K562 (cell line): ENCODE results near the gene LIMS1. TPM values are rescaled to one million over a fixed set of nuclear protein-coding genes. Genes with fewer than 3 reads are reported as not detected.
"Not testable (repeated sequence)": the region's sequence is repeated elsewhere in the genome, so short reads cannot be mapped to it uniquely, and the experiment has no call there.

ENCODE experiments used
- ATAC-seq: fragments of 200-7000 bp; cut with Tn5 transposase; 3 replicates; pipeline ENCODE4 v1.9.1; 2020; ENCODE audit warnings: moderate library complexity
- BruUV-seq: library from RNA; stranded (reverse); fragments of 400-500 nt; replicated peaks from 2 replicates; lab custom pipeline; 2021; lab: Mats Ljungman, UMichigan
- CTCF ChIA-PET: fragments of 300-600 bp; formaldehyde crosslinking; extraction: SDS; loops from one replicate; lab custom pipeline; 2021; ENCODE audit warnings: low intra/inter-chr PET ratio; lab: Yijun Ruan, JAX
- POLR2A ChIA-PET: fragments of 300-600, 350-650 bp; sonication (Branson Sonifier 250); formaldehyde crosslinking; extraction: SDS; loops from one replicate; lab custom pipeline; 2021; ENCODE audit warnings: antibody characterized with exemption, inconsistent platforms; lab: Yijun Ruan, JAX
- DNase-seq, 4 experiments: peaks; one replicate each; pipeline versions ENCODE4 v3.0.0 to v3.0.0-alpha.2; 2011 to 2018; ENCODE audit warnings: low spot score in 3 of 4, mixed read lengths in 3 of 4; ENCODE audit errors: extremely low read depth in 1 of 4
- FAIRE-seq: peaks from 2 replicates; lab custom pipeline; 2011; peaks lifted over from hg19 to GRCh38; lab: Jason Lieb, UNC
- H2AFZ ChIP-seq: 2 replicates; pipeline ENCODE4 v1.6.0; 2011; ENCODE audit warnings: low read depth, low read length, control low read depth, inconsistent platforms
- H3K27ac ChIP-seq: fragments of 200-600 bp; 3 replicates; pipeline ENCODE4 v1.8.0; 2011; ENCODE audit warnings: low read depth, mild to moderate bottlenecking, control low read depth, inconsistent platforms, low read length, moderate library complexity, mixed read lengths; ENCODE audit errors: extremely low read depth
- H3K27me3 ChIP-seq, 2 experiments: fragments of 300-600 bp in 1 of 2; 2 replicates in 1 of 2; 3 replicates in 1 of 2; pipeline versions ENCODE4 v1.6.0 to v1.8.0; 2011; ENCODE audit warnings: inconsistent platforms in 2 of 2, low read length in 2 of 2, mild to moderate bottlenecking in 1 of 2, mixed read lengths in 1 of 2, moderate library complexity in 1 of 2; ENCODE audit not compliant: control insufficient read depth in 2 of 2, insufficient read depth in 2 of 2
- H3K36me3 ChIP-seq: fragments of 300-600 bp; 3 replicates; pipeline ENCODE4 v1.8.0; 2011; ENCODE audit warnings: mild to moderate bottlenecking, low read length, inconsistent platforms; ENCODE audit not compliant: control insufficient read depth, insufficient read depth
- H3K4me1 ChIP-seq, 2 experiments: fragments of 200-600 bp in 1 of 2; replicated peaks in 1 of 2; 2 replicates in 1 of 2; 3 replicates in 1 of 2; pipeline versions ENCODE4 v1.5.1 to v1.8.0; 2011; ENCODE audit warnings: inconsistent platforms in 2 of 2, low read length in 2 of 2, mild to moderate bottlenecking in 1 of 2, mixed read lengths in 1 of 2, moderate library complexity in 1 of 2; ENCODE audit not compliant: control insufficient read depth in 2 of 2, insufficient read depth in 2 of 2
- H3K4me2 ChIP-seq: 2 replicates; pipeline ENCODE4 v1.6.1; 2011; ENCODE audit warnings: low read length, control low read depth, inconsistent platforms, mixed read lengths; ENCODE audit not compliant: insufficient read depth
- H3K4me3 ChIP-seq: fragments of 200-600 bp; sonication (generic), shearing (Covaris generic); 2 replicates; pipeline ENCODE4 v1.5.1; 2016; ENCODE audit warnings: control low read depth, inconsistent platforms
- H3K79me2 ChIP-seq: fragments of 200-600 bp; 3 replicates; pipeline ENCODE4 v1.8.0; 2011; ENCODE audit warnings: low read length, inconsistent platforms; ENCODE audit not compliant: control insufficient read depth, insufficient read depth
- H3K9ac ChIP-seq, 2 experiments: 2 replicates each; pipeline versions ENCODE4 v1.6.0 to v1.6.1; 2011; ENCODE audit warnings: low read depth in 2 of 2, low read length in 2 of 2, control low read depth in 1 of 2, inconsistent platforms in 1 of 2, mild to moderate bottlenecking in 1 of 2, mixed read lengths in 1 of 2; ENCODE audit not compliant: insufficient read depth in 1 of 2
- H3K9me1 ChIP-seq: one replicate; pipeline ENCODE4 v1.6.0; 2011; ENCODE audit warnings: inconsistent platforms, mild to moderate bottlenecking, low read length, moderate library complexity; ENCODE audit not compliant: control insufficient read depth, insufficient read depth
- H3K9me3 ChIP-seq: replicated peaks from 2 replicates; pipeline ENCODE4 v1.5.1; 2011; ENCODE audit warnings: low read depth, low read length, inconsistent platforms; ENCODE audit not compliant: control insufficient read depth, insufficient read depth
- H4K20me1 ChIP-seq: replicated peaks from 2 replicates; pipeline ENCODE4 v1.6.1; 2011; ENCODE audit warnings: low read length, inconsistent platforms, mixed read lengths; ENCODE audit not compliant: control insufficient read depth, insufficient read depth
- POLR2AphosphoS5 ChIP-seq: IDR thresholded peaks from 2 replicates; pipeline ENCODE4 v1.6.1; 2011; ENCODE audit warnings: mild to moderate bottlenecking, low read depth, low read length, moderate library complexity; ENCODE audit not compliant: control insufficient read depth, insufficient read depth
- RBM22 ChIP-seq: fragments of 200-400 bp; formaldehyde crosslinking; IDR thresholded peaks from 2 replicates; pipeline ENCODE4 v1.6.1; 2018; ENCODE audit warnings: low read length, low read depth; ENCODE audit not compliant: poor library complexity, severe bottlenecking
- SIX5 ChIP-seq, 2 experiments: IDR thresholded peaks; 2 replicates each; pipeline ENCODE4 v1.6.1; 2011; ENCODE audit warnings: low read length in 2 of 2, borderline replicate concordance in 1 of 2, low read depth in 1 of 2, mild to moderate bottlenecking in 1 of 2, moderate library complexity in 1 of 2; ENCODE audit not compliant: insufficient read depth in 1 of 2
- STAT6 ChIP-seq: sonication (generic); formaldehyde crosslinking; IDR thresholded peaks from 2 replicates; pipeline ENCODE4 v1.8.1; 2023; ENCODE audit warnings: mild to moderate bottlenecking, missing genetic modification reagents
- TAF1 ChIP-seq: IDR thresholded peaks from 2 replicates; pipeline ENCODE4 v1.6.1; 2011; ENCODE audit warnings: mild to moderate bottlenecking, low read length, moderate library complexity; ENCODE audit not compliant: insufficient read depth, control insufficient read depth, severe bottlenecking; ENCODE audit errors: extremely low read depth
- ZNF277 ChIP-seq: fragments of 250-450 bp; sonication (Bioruptor Pico); IDR thresholded peaks from 2 replicates; pipeline ENCODE4 v1.8.0; 2022; ENCODE audit warnings: inconsistent platforms, mild to moderate bottlenecking, moderate library complexity, borderline replicate concordance
- WGBS: fragments of 100-300 bp; shearing (Covaris generic); methylation state at CpG from one replicate; pipeline ENCODE4 v1.1.6; 2016; ENCODE audit warnings: low coverage, mixed read lengths; ENCODE audit not compliant: insufficient coverage; ENCODE audit errors: missing lambda C conversion rate; 5-methylcytosine and 5-hydroxymethylcytosine counted together
- in situ Hi-C: fragments of 300-500 bp; cut with MboI; formaldehyde crosslinking; loops from 4 replicates; pipeline ENCODE4 v1.15.0; 2018; ENCODE audit warnings: inconsistent platforms, mixed read lengths
- intact Hi-C: fragments of 100-400 bp; cut with micrococcal nuclease; formaldehyde crosslinking; loops from 2 replicates; pipeline ENCODE4 v1.14.2; 2022
- polyA plus RNA-seq, 8 experiments: library from polyadenylated mRNA; depleted of rRNA in 4 of 8; stranded (reverse) in 5 of 8; unstranded in 3 of 8; fragments of >200 nt; fragmentation: Nextera tagmentation in 2 of 8; fragmentation: Illumina TruSeq in 1 of 8; extraction: Ambion mirVana in 2 of 8; extraction: Trizol in 1 of 8; gene quantifications; 2 replicates each; pipeline versions ENCODE4 v1.2.1 to v1.2.3, GENCODE V29; 2011 to 2014; ENCODE audit warnings: inconsistent platforms in 1 of 8, missing spikeins in 1 of 8
- total RNA-seq, 7 experiments: library from RNA; depleted of rRNA in 6 of 7; stranded (reverse); fragments of >200 nt in 6 of 7; fragmentation: Illumina TruSeq in 2 of 7; extraction: Trizol in 2 of 7; gene quantifications; 2 replicates each; pipeline versions ENCODE4 v1.2.1 to v1.2.3, GENCODE V29; 2011 to 2021; ENCODE audit warnings: low replicate concordance in 1 of 7

LIMS1 gene
- total and polyA plus RNA-seq, 9 of the 15 experiments (the other 6 are each of a cell fraction or from before 2014, with no cell fraction given) = 52.8 to 134 (median 81.0) TPM

- Histone ChIP-seq H2AFZ (peak overlapping the region; percentile 72), H3K4me2 (peak overlapping the region; percentile 14; the same call in 1 of the 2 replicates), H3K9ac (peak overlapping the region in 1 of 2 experiments; percentile 71; a peak in 1 of 4 replicates), H3K79me2 (peaks cover 26% of the 10 kb centered on the region), H3K4me1 (peaks cover 7 to 12% of the 10 kb centered on the region in 2 experiments; a peak in 3 of 5 replicates), H3K27ac (0 out of 3 replicates have a peak overlapping the region, but pooled peaks have one; percentile 11)
- H4K20me1 ChIP-seq, H3K9me3 ChIP-seq, H3K36me3 ChIP-seq, H3K27me3 ChIP-seq, BruUV-seq, H3K4me3 ChIP-seq, in situ Hi-C loops, ATAC-seq, FAIRE-seq, H3K9me1 ChIP-seq, intact Hi-C loops, POLR2A ChIA-PET, CTCF ChIA-PET: not testable (repeated sequence)
- 26% methylated on average over 5 of the region's 6 CpGs for WGBS
- peak in 1 of 4 experiments; percentile 32 for DNase-seq
Observed at GRCh38 chr2:108716971-108717370, 182.7 kb downstream of the LIMS1 start.

GRCh38 chr2:108719149-108720044 lies 185.1 kb downstream of the LIMS1 start, which contains the start of gene RANBP2:
TSS of gene RANBP2 (plus strand) at chr2:108719482. CDS start at chr2:108719607, 125 bp downstream.
- no TSS peak for BruUV-seq
- ATAC-seq (peak; percentile 92), FAIRE-seq (peak; percentile 77), DNase-seq (peak; percentile 79 to 98 (median 82))
- under 1% methylated on average over 88 of the region's 97 CpGs for WGBS
- ChIA-PET POLR2A (interaction anchor here (0.7 to 1.0 kb wide), 3 partner anchors 17 to 423 kb away, joined by 3 to 7 read pairs (median 3); no protein-coding TSS in a partner anchor), CTCF (interaction anchor here (0.7 kb wide), 1 partner anchor 94 kb away, joined by 3 read pairs; no protein-coding TSS in a partner anchor)
- Histone ChIP-seq H3K27me3 (no peaks in the 10 kb centered on the region), H4K20me1 (no peaks in the 10 kb centered on the region), H3K27ac (peak within 1 kb of the TSS; percentile 95), H3K9me3 (peaks cover 3% of the 10 kb centered on the region; the same call in 1 of the 2 replicates), H3K4me2 (peak within 1 kb of the TSS; percentile 74), H2AFZ (peak within 1 kb of the TSS; percentile 98), H3K9me1 (no peaks in the 10 kb centered on the region), H3K4me3 (peak within 1 kb of the TSS; percentile 82), H3K4me1 (peaks cover 7 to 12% of the 10 kb centered on the region in 2 experiments; a peak in 3 of 5 replicates), H3K79me2 (peaks cover 44% of the 10 kb centered on the region), H3K9ac (peak within 1 kb of the TSS; percentile 80 to 89), H3K36me3 (no peaks in the 10 kb centered on the region)
- intact Hi-C loops = loop anchor here (10.0 kb wide), 1 partner anchor 115 kb away; no protein-coding TSS in a partner anchor
- in situ Hi-C loops = no loop called here
- TF ChIP-seq SIX5 (IDR thresholded peaks at IDR 0.05; ENCODE audit: borderline replicate concordance in 1 of 2, insufficient read depth in 1 of 2, low read depth in 1 of 2, low read length in 2 of 2) (peak; percentile 25 to 35; a peak in 2 of 4 replicates), POLR2AphosphoS5 (peak; percentile 80), RBM22 (no peak), TAF1 (peak; percentile 90), ZNF277 (CRISPR knock-in tag) (no peak), STAT6 (CRISPR knock-in tag) (no peak; the same call in 1 of the 2 replicates)
